HEK293 (cell line): Measurements from ENCODE around the gene NDUFA8.

Experiments
- CTCF ChIA-PET: fragments of 350-600 bp; formaldehyde crosslinking; extraction: SDS; loops from one replicate; lab custom pipeline; 2021; ENCODE audit warnings: antibody characterized with exemption; lab: Yijun Ruan, JAX
- POLR2A ChIA-PET: fragments of 300-600 bp; formaldehyde crosslinking; extraction: SDS; loops from one replicate; lab custom pipeline; 2020; ENCODE audit warnings: antibody characterized with exemption, inconsistent platforms; lab: Yijun Ruan, JAX
- H3K27ac ChIP-seq: fragments of 200-500 bp; sonication (Bioruptor generic); 2 replicates; pipeline ENCODE4 v1.5.1; 2014; ENCODE audit warnings: low read depth, low read length, control low read depth, inconsistent platforms; ENCODE audit errors: extremely low read depth
- H3K36me3 ChIP-seq, 2 experiments: fragments of 200-500 bp in 1 of 2; sonication (Bioruptor generic) in 1 of 2; 1 replicate in 1 of 2; 2 replicates in 1 of 2; pipeline ENCODE4 v1.5.1; 2014 to 2017; ENCODE audit warnings: inconsistent platforms in 2 of 2, low read length in 2 of 2; ENCODE audit not compliant: control insufficient read depth in 2 of 2, insufficient read depth in 1 of 2
- H3K4me1 ChIP-seq: fragments of 200-500 bp; sonication (Bioruptor generic); 2 replicates; pipeline ENCODE4 v1.5.1; 2014; ENCODE audit warnings: mild to moderate bottlenecking, low read length, inconsistent platforms; ENCODE audit not compliant: control insufficient read depth, insufficient read depth
- H3K4me3 ChIP-seq: 2 replicates; pipeline ENCODE4 v1.5.1; 2011; ENCODE audit warnings: low read depth, mild to moderate bottlenecking, control low read depth, low read length, moderate library complexity
- H3K9me3 ChIP-seq: fragments of 200-500 bp; sonication (Bioruptor generic); 2 replicates; pipeline ENCODE4 v1.5.1; 2014; ENCODE audit warnings: low read depth, low read length, inconsistent platforms; ENCODE audit not compliant: control insufficient read depth, insufficient read depth
- FEZF1 ChIP-seq: fragments of 450-650 bp; formaldehyde crosslinking; IDR thresholded peaks from 2 replicates; pipeline ENCODE4 v1.5.1; 2016; ENCODE audit warnings: missing biosample characterization, missing genetic modification characterization
- HOXA7 ChIP-seq: sonication (generic); formaldehyde crosslinking; IDR thresholded peaks from 2 replicates; pipeline ENCODE4 v1.8.1; 2022; ENCODE audit warnings: missing genetic modification reagents, borderline replicate concordance
- PRDM1 ChIP-seq: fragments of 450-650 bp; formaldehyde crosslinking; IDR thresholded peaks from 2 replicates; pipeline ENCODE4; 2016; ENCODE audit warnings: missing biosample characterization, missing genetic modification characterization
- REST ChIP-seq: fragments of 450-650 bp; formaldehyde crosslinking; IDR thresholded peaks from 2 replicates; pipeline ENCODE4 v1.5.1; 2016; ENCODE audit warnings: missing biosample characterization, missing genetic modification characterization
- ZBTB44 ChIP-seq: fragments of 450-650 bp; IDR thresholded peaks from 2 replicates; pipeline ENCODE4 v1.5.1; 2018; ENCODE audit warnings: missing biosample characterization, mild to moderate bottlenecking, missing genetic modification characterization
- ZEB2 ChIP-seq: fragments of 450-650 bp; formaldehyde crosslinking; IDR thresholded peaks from 2 replicates; pipeline ENCODE4 v1.5.1; 2016; ENCODE audit warnings: missing biosample characterization, missing genetic modification characterization
- ZNF114 ChIP-seq: fragments of 450-650 bp; formaldehyde crosslinking; IDR thresholded peaks from 2 replicates; pipeline ENCODE4 v1.5.0; 2017; ENCODE audit warnings: missing biosample characterization, missing genetic modification characterization
- ZNF121 ChIP-seq: fragments of 450-650 bp; formaldehyde crosslinking; IDR thresholded peaks from 2 replicates; pipeline ENCODE4 v1.5.1; 2016; ENCODE audit warnings: missing biosample characterization, missing genetic modification characterization
- ZNF157 ChIP-seq: fragments of 450-650 bp; formaldehyde crosslinking; IDR thresholded peaks from 2 replicates; pipeline ENCODE4 v1.5.1; 2016; ENCODE audit warnings: missing biosample characterization, missing genetic modification characterization
- ZNF266 ChIP-seq: fragments of 450-650 bp; formaldehyde crosslinking; IDR thresholded peaks from 2 replicates; pipeline ENCODE4 v1.5.1; 2016; ENCODE audit warnings: missing biosample characterization, missing genetic modification characterization, low read depth
- ZNF596 ChIP-seq: fragments of 450-650 bp; IDR thresholded peaks from 2 replicates; pipeline ENCODE4 v1.5.0; 2018; ENCODE audit warnings: missing biosample characterization, mild to moderate bottlenecking, missing genetic modification characterization, moderate library complexity
- ZNF600 ChIP-seq: fragments of 450-650 bp; formaldehyde crosslinking; IDR thresholded peaks from 2 replicates; pipeline ENCODE4 v1.5.1; 2016; ENCODE audit warnings: missing biosample characterization, missing genetic modification characterization
- ZNF654 ChIP-seq: fragments of 450-650 bp; formaldehyde crosslinking; IDR thresholded peaks from 2 replicates; pipeline ENCODE4 v1.5.1; 2016; ENCODE audit warnings: low read depth, missing biosample characterization, missing genetic modification characterization
- ZNF670 ChIP-seq: fragments of 450-650 bp; formaldehyde crosslinking; IDR thresholded peaks from 2 replicates; pipeline ENCODE4 v1.5.1; 2016; ENCODE audit warnings: missing biosample characterization, missing genetic modification characterization, low read depth
- ZNF76 ChIP-seq: fragments of 450-650 bp; formaldehyde crosslinking; IDR thresholded peaks from 2 replicates; pipeline ENCODE4; 2016; ENCODE audit warnings: low read depth, missing biosample characterization, missing genetic modification characterization, borderline replicate concordance
- ZNF777 ChIP-seq: fragments of 450-650 bp; formaldehyde crosslinking; IDR thresholded peaks from 2 replicates; pipeline ENCODE4 v1.5.1; 2017; ENCODE audit warnings: missing biosample characterization, missing genetic modification characterization, borderline replicate concordance
- TF ChIP-seq, protein P1 (sequence below): fragments of 450-650 bp; formaldehyde crosslinking; IDR thresholded peaks from 2 replicates; pipeline ENCODE4 v1.5.1; 2016; ENCODE audit warnings: missing biosample characterization, missing genetic modification characterization, borderline replicate concordance
- TF ChIP-seq, protein P2 (sequence below): fragments of 450-650 bp; formaldehyde crosslinking; conservative IDR thresholded peaks from 2 replicates; pipeline ENCODE4 v1.5.1; 2016; ENCODE audit warnings: low read depth, missing biosample characterization, missing genetic modification characterization

NDUFA8 gene

GRCh38 chr9:122124528-122124927, 35.1 kb downstream of the NDUFA8 start:
- H3K27ac ChIP-seq: no peak overlapping the region
- H3K36me3 ChIP-seq: no peaks in the 10 kb centered on the region
- no peak for TF ChIP-seq ZNF777 (tag by site-specific recombination)
- H3K4me1 ChIP-seq: no peaks in the 10 kb centered on the region
- CTCF ChIA-PET: interaction anchor here (0.5 to 12.1 kb wide), 56 partner anchors 9 to 1592 kb away, joined by 3 to 473 read pairs (median 4); partner anchors contain the start of genes MRRF, NDUFA8, RBM18 and TTLL11
- no peaks in the 10 kb centered on the region for H3K9me3 ChIP-seq
- no peak overlapping the region for H3K4me3 ChIP-seq
- POLR2A ChIA-PET: interaction anchor here (0.6 to 1.8 kb wide), 3 partner anchors 25 to 704 kb away, joined by 4 to 5 read pairs (median 5); partner anchors contain the start of gene PDCL

- Histone ChIP-seq H3K4me3 (no peak overlapping the region), H3K36me3 (no peaks in the 10 kb centered on the region), H3K4me1 (no peaks in the 10 kb centered on the region), H3K9me3 (no peaks in the 10 kb centered on the region), H3K27ac (no peak overlapping the region)
- ChIA-PET CTCF (interaction anchor here (0.5 to 12.1 kb wide), 38 partner anchors 10 to 772 kb away, joined by 3 to 473 read pairs (median 6); partner anchors contain the start of genes LHX6 and TTLL11), POLR2A (no interaction called here)
- TF ChIP-seq ZNF670 (tag by site-specific recombination) (no peak), ZBTB44 (tag by site-specific recombination) (no peak), ZNF600 (tag by site-specific recombination) (no peak), ZNF76 (tag by site-specific recombination) (no peak), ZNF157 (tag by site-specific recombination) (no peak), HOXA7 (CRISPR knock-in tag) (no peak), ZNF596 (tag by site-specific recombination) (no peak), ZEB2 (tag by site-specific recombination) (no peak), ZNF266 (tag by site-specific recombination) (no peak), PRDM1 (tag by site-specific recombination) (no peak), ZNF114 (tag by site-specific recombination) (no peak), ZNF121 (tag by site-specific recombination) (no peak), ZNF654 (no peak), FEZF1 (no peak), REST (tag by site-specific recombination) (no peak)
- TF ChIP-seq, protein P1, sequence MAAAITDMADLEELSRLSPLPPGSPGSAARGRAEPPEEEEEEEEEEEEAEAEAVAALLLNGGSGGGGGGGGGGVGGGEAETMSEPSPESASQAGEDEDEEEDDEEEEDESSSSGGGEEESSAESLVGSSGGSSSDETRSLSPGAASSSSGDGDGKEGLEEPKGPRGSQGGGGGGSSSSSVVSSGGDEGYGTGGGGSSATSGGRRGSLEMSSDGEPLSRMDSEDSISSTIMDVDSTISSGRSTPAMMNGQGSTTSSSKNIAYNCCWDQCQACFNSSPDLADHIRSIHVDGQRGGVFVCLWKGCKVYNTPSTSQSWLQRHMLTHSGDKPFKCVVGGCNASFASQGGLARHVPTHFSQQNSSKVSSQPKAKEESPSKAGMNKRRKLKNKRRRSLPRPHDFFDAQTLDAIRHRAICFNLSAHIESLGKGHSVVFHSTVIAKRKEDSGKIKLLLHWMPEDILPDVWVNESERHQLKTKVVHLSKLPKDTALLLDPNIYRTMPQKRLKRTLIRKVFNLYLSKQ (tag by site-specific recombination): no peak
- TF ChIP-seq, protein P2, sequence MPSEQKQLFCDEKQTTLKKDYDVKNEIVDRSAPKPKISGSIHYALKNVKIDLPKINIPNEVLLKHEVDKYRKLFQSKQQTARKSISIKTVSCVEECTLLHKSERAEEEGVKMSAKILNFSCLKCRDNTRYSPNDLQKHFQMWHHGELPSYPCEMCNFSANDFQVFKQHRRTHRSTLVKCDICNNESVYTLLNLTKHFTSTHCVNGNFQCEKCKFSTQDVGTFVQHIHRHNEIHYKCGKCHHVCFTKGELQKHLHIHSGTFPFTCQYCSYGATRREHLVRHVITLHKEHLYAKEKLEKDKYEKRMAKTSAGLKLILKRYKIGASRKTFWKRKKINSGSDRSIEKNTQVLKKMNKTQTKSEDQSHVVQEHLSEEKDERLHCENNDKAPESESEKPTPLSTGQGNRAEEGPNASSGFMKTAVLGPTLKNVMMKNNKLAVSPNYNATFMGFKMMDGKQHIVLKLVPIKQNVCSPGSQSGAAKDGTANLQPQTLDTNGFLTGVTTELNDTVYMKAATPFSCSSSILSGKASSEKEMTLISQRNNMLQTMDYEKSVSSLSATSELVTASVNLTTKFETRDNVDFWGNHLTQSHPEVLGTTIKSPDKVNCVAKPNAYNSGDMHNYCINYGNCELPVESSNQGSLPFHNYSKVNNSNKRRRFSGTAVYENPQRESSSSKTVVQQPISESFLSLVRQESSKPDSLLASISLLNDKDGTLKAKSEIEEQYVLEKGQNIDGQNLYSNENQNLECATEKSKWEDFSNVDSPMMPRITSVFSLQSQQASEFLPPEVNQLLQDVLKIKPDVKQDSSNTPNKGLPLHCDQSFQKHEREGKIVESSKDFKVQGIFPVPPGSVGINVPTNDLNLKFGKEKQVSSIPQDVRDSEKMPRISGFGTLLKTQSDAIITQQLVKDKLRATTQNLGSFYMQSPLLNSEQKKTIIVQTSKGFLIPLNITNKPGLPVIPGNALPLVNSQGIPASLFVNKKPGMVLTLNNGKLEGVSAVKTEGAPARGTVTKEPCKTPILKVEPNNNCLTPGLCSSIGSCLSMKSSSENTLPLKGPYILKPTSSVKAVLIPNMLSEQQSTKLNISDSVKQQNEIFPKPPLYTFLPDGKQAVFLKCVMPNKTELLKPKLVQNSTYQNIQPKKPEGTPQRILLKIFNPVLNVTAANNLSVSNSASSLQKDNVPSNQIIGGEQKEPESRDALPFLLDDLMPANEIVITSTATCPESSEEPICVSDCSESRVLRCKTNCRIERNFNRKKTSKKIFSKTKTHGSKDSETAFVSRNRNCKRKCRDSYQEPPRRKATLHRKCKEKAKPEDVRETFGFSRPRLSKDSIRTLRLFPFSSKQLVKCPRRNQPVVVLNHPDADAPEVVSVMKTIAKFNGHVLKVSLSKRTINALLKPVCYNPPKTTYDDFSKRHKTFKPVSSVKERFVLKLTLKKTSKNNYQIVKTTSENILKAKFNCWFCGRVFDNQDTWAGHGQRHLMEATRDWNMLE (tag by site-specific recombination): no peak
Observed at GRCh38 chr9:122124048-122124447, 35.5 kb downstream of the NDUFA8 start.
